Activated CD4-positive, alpha-beta T cell treated with anti-CD3 and anti-CD28 coated beads for 24 hours (primary cell): ENCODE data around the gene DIRAS3.
"Not testable (repeated sequence)": the region's sequence is repeated elsewhere in the genome, so short reads cannot be mapped to it uniquely, and the experiment has no call there.

Source experiments
- DNase-seq, 2 donors: peaks; one replicate each; pipeline ENCODE4 v3.0.0-alpha.2; 2020; ENCODE audit warnings: low read depth in 2 of 2

The DIRAS3 gene, protein sequence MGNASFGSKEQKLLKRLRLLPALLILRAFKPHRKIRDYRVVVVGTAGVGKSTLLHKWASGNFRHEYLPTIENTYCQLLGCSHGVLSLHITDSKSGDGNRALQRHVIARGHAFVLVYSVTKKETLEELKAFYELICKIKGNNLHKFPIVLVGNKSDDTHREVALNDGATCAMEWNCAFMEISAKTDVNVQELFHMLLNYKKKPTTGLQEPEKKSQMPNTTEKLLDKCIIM

GRCh38 chr1:68049941-68050878 lies at the start of gene DIRAS3:
Gene DIRAS3 (minus strand): TSS chr1:68050627. CDS start chr1:68047297, 3,330 bp downstream.
- DNase-seq = no peak

- DNase-seq = no peak
Measured at GRCh38 chr1:68093737-68094136, 43.3 kb upstream of the DIRAS3 start.

DNA sequence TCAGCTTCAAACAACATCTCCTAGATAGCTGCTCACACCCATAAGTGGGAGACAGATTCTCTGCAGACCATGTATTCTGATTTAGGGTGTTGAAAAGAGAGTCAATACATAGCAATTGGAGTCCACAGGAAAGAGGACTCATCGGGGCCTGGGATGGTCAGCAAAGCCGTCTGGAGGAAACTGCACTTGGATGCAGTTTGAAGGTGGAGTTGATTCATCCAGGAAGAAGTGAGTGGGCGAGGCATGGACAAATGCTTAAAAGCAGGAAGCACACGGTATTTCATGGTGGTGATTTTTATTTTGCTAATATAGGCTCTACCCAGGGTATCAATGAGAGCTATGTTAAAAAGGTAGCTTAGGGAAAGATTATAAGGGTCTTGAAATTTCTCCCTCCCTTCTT lies 36.8 kb upstream of the DIRAS3 start:
- DNase-seq = no peak

DNA sequence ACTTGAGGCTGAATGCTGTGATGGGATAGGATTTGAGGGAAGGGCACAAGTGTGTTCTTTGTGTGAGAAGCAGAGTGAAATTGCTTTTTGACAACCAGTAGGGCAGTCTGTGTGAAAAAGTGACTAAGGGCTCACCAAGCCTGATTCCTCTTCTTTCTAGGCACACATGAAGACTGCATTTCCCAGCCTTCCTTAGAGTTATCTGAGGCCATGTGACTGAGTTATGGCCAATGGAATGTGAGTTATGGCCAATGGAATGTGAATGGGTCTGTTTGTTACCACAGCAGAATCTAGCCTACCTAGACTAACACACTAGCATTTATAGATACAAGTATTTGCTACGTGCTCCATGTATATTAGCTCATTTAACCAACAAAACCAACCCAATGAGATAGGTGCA lies 35.3 kb upstream of the DIRAS3 start:
- DNase-seq = no peak

GRCh38 chr1:68083686-68084085 lies 33.3 kb upstream of the DIRAS3 start:
- no peak for DNase-seq

- DNase-seq = no peak
Measured at GRCh38 chr1:68081775-68082283, 31.4 kb upstream of the DIRAS3 start.

DNA sequence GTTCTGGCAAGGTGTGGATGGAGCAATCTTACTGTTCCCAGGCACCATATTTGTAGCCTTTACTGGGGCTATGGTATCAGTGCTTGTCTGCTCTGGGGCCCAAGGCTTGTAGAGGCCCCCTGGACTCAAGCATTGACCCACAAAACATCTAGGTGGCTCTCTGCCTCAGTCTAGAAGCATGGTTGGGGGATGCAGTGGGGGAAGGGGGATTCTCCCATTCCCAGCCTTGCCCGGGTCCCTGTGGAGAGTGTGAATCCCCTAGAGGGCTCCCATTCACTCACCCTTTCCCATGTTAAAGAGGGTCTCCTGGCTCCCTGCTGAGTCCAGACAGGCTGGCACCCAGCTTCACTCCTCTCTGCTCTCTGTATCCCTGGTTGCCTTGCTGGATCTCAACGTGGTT lies 28.2 kb upstream of the DIRAS3 start:
- DNase-seq = no peak

GRCh38 chr1:68074472-68074871 lies 24.0 kb upstream of the DIRAS3 start:
- DNase-seq = no peak

- no peak for DNase-seq
Measured at GRCh38 chr1:68065766-68066165, 15.3 kb upstream of the DIRAS3 start.

DNA sequence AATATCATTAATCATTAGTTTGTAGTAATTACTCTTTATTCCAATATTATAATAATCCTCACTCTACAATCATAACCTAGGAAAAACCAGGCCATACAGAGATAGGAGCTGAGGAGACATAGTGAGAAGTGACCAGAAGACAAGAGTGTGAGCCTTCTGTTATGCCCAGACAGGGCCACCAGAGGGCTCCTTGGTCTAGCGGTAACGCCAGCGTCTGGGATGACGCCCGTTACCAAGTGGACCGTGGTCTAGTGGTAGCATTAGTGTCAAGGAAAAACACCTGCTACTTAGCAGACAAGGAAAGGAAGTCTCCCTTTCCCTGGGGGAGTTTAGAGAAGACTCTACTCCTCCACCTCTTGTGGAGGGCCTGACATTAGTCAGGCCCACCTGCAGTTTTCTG lies 7.6 kb upstream of the DIRAS3 start:
- not testable (repeated sequence) for DNase-seq

DNA sequence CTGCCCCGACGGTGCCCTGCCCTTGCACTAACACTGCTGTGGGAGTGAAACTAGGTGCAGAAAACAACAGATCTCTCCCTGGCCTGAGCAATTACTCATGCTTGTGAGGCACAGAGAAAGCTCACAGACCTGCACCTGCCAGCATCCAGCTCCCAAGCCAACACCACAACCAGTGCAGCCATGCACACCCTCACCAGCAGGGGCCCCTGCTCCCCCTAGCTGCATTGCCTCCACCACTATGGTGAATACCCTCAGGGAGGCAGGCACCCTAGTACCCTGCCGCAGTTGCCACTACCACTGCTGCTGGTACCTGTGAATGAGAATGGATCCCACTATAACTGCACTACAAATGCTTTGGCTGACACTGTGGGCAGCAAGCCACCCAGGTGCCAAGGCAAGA lies 7.1 kb upstream of the DIRAS3 start:
- no peak for DNase-seq

DNA sequence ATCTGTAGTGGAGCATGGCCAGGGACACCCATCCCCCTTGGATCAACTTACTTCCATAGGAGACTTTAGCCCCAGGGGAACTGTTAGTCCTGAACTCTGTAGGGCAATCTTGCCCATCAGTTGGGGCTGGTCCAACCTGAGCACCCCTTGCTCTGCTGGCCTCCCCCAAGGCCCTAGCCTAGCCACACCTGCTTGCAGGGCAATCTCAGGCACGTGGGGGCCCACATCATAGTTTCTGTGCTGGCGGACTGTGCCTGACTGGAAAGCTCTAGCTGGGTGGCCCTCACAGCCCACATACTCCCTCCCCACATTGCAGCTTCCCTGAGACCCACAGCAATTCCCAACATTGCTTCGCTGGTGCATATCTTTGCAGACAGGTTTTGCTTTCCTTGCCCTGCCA lies 6.6 kb upstream of the DIRAS3 start:
- DNase-seq = no peak

- no peak for DNase-seq
Measured at GRCh38 chr1:68051475-68051874, 1.0 kb upstream of the DIRAS3 start.

- DNase-seq = no peak
Measured at GRCh38 chr1:68047659-68048026, 2.8 kb downstream of the DIRAS3 start.

- no peak for DNase-seq
Measured at GRCh38 chr1:68046885-68047658, 3.4 kb downstream of the DIRAS3 start.

GRCh38 chr1:68046423-68046822 lies 4.0 kb downstream of the DIRAS3 start:
- DNase-seq = no peak

DNA sequence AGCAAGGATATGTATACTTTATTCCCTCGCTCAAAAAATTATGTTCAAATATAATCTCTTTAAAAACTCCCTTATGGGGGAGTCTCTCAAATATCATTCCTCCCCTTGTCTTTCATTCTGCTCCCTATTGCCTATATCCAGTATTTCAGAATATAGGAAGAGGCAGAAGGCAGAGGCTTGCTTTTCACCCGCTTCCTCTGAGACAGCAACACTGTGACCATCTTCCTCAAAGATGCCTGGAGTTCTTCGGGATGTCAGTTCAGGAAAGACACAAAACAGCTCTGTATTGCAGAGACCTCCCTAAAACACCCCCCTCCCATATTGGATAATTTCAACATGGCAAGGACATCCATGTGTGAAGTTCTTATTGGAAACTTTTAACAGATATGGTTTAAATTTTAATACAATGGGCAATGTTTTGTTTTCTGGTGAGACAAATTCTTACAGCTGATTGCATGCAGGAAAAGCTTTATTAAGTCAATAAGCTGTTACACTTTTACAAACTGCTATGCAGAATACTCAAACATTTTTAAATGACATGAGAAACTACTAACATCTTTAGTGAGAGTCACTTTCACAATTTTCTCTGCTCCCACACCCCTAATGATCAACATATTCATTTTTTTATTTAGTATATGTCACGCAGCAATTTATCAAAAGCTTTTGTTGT lies 4.8 kb downstream of the DIRAS3 start:
- DNase-seq = no peak

- DNase-seq = no peak
Measured at GRCh38 chr1:68043443-68044090, 6.9 kb downstream of the DIRAS3 start.

DNA sequence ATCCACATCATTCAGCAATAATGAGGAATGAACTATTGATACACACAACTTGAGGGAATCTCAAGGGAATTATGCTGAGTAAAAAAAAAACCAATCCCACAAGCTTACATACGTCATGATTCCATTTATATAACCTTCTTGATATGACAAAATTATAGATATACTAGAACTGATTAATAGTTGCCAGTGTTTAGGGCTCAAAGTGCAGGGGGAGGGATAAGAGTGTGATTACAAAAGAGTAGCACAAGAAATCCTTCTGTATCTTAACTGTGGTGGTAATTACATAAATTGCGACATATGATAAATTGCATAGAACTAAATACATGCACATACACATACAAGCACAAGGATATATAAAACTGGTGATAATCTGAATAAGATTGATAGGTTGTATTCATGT lies 13.5 kb downstream of the DIRAS3 start:
- no peak for DNase-seq

- DNase-seq = no peak
Measured at GRCh38 chr1:68029444-68029843, 21.0 kb downstream of the DIRAS3 start.

GRCh38 chr1:68028566-68028965 lies 21.9 kb downstream of the DIRAS3 start:
- DNase-seq = no peak
